Tibial nerve (tissue), 4 donors: Measurements from ENCODE around the gene FBXW8. TPM values are rescaled to one million over a fixed set of nuclear protein-coding genes. Genes with fewer than 3 reads are reported as not detected.

Experiments
- DNase-seq, 2 donors: peaks; one replicate each; pipeline ENCODE4 v3.0.0-alpha.2; 2019; ENCODE audit warnings: low spot score in 2 of 2
- H3K27ac ChIP-seq, 4 donors: fragments of 200-600 bp; sonication (generic) in 3 of 4; one replicate each; pipeline ENCODE4 v1.5.1; 2017 to 2019; ENCODE audit warnings: mild to moderate bottlenecking in 1 of 4
- H3K27me3 ChIP-seq, 2 donors: fragments of 200-600 bp; sonication (generic) in 1 of 2; one replicate each; pipeline versions ENCODE4 v1.5.1 to v1.6.0; 2017 to 2019
- H3K36me3 ChIP-seq, 3 donors: fragments of 200-600 bp; sonication (generic); one replicate each; pipeline ENCODE4 v1.5.1; 2018 to 2019
- H3K4me1 ChIP-seq, 4 donors: fragments of 200-600 bp; sonication (generic) in 3 of 4; one replicate each; pipeline ENCODE4 v1.5.1; 2017 to 2019
- H3K4me3 ChIP-seq, 4 donors: fragments of 200-600 bp; sonication (generic) in 3 of 4; one replicate each; pipeline ENCODE4 v1.5.1; 2017 to 2019; ENCODE audit warnings: mild to moderate bottlenecking in 1 of 4, moderate library complexity in 1 of 4
- H3K9me3 ChIP-seq, 4 donors: fragments of 200-600 bp; sonication (generic) in 3 of 4; one replicate each; pipeline ENCODE4 v1.5.1; 2017 to 2019
- CTCF ChIP-seq, 5 experiments: fragments of 200-600 bp in 3 of 5; fragments of 450-650 bp in 2 of 5; sonication (generic) in 3 of 5; IDR thresholded peaks; one replicate each; pipeline ENCODE4 v1.5.1; 2016 to 2019; ENCODE audit warnings: antibody characterized with exemption in 5 of 5, mild to moderate bottlenecking in 3 of 5, moderate library complexity in 2 of 5
- EP300 ChIP-seq, 2 donors: sonication (generic); formaldehyde crosslinking; IDR thresholded peaks; one replicate each; pipeline ENCODE4 v1.6.1; 2017; ENCODE audit warnings: antibody characterized with exemption in 2 of 2, mild to moderate bottlenecking in 1 of 2
- POLR2A ChIP-seq, 2 donors: fragments of 450-650 bp; IDR thresholded peaks; one replicate each; pipeline ENCODE4 v1.6.1; 2017; ENCODE audit warnings: antibody characterized with exemption in 2 of 2, mild to moderate bottlenecking in 2 of 2, moderate library complexity in 2 of 2
- WGBS, 2 donors: methylation state at CpG; one replicate each; pipeline ENCODE4 v1.1.5; 2018; 5-methylcytosine and 5-hydroxymethylcytosine counted together
- total RNA-seq, 4 donors: library from RNA; depleted of rRNA; stranded (reverse); fragments of >200 nt; gene quantifications; one replicate each; pipeline ENCODE4 v1.1.0, GENCODE V29; 2016

FBXW8 gene
- total RNA-seq, 4 donors from 2014 or later, result 26.7 to 38.4 (median 29.0) TPM

GRCh38 chr12:116990971-116991966 lies 80.5 kb downstream of the FBXW8 start:
- TF ChIP-seq EP300 (IDR thresholded peaks at IDR 0.05), result no peak
- no peak for TF ChIP-seq CTCF (IDR thresholded peaks at IDR 0.05)
- TF ChIP-seq POLR2A (IDR thresholded peaks at IDR 0.05), result no peak
- no peak for DNase-seq
- peaks cover 0 to 59% (median 8%) of the 10 kb centered on the region in 3 donors for H3K36me3 ChIP-seq
- no peaks in the 10 kb centered on the region for H3K9me3 ChIP-seq
- H3K4me1 ChIP-seq, result no peaks in the 10 kb centered on the region
- WGBS, 2 donors, result 87 to 92% methylated on average over 7 of the region's 7 CpGs
- no peak overlapping the region for H3K4me3 ChIP-seq
- H3K27ac ChIP-seq, result no peak overlapping the region
- no peaks in the 10 kb centered on the region for H3K27me3 ChIP-seq

GRCh38 chr12:116996093-116996492 lies 85.3 kb downstream of the FBXW8 start:
- DNase-seq, result no peak
- TF ChIP-seq CTCF (IDR thresholded peaks at IDR 0.05), result no peak
- no peak for TF ChIP-seq POLR2A (IDR thresholded peaks at IDR 0.05)
- no peak for TF ChIP-seq EP300 (IDR thresholded peaks at IDR 0.05)
- Histone ChIP-seq H3K27ac (no peak overlapping the region), H3K36me3 (peaks cover 0 to 42% (median 4%) of the 10 kb centered on the region in 3 donors), H3K4me1 (no peaks in the 10 kb centered on the region), H3K27me3 (no peaks in the 10 kb centered on the region), H3K4me3 (no peak overlapping the region), H3K9me3 (no peaks in the 10 kb centered on the region)
- WGBS, 2 donors, result 86 to 90% methylated on average over 13 of the region's 13 CpGs

GRCh38 chr12:116996621-116997020 lies 85.9 kb downstream of the FBXW8 start:
- Histone ChIP-seq H3K27ac (no peak overlapping the region), H3K4me1 (no peaks in the 10 kb centered on the region), H3K36me3 (peaks cover 0 to 40% (median 4%) of the 10 kb centered on the region in 3 donors), H3K9me3 (no peaks in the 10 kb centered on the region), H3K4me3 (no peak overlapping the region), H3K27me3 (no peaks in the 10 kb centered on the region)
- no peak for TF ChIP-seq EP300 (IDR thresholded peaks at IDR 0.05)
- no peak for TF ChIP-seq POLR2A (IDR thresholded peaks at IDR 0.05)
- no peak for TF ChIP-seq CTCF (IDR thresholded peaks at IDR 0.05)
- DNase-seq, result no peak
- 75 to 76% methylated on average over 8 of the region's 8 CpGs for WGBS, 2 donors

GRCh38 chr12:116999066-116999465 lies 88.3 kb downstream of the FBXW8 start:
- WGBS, 2 donors, result 87 to 91% methylated on average over 7 of the region's 7 CpGs
- Histone ChIP-seq H3K27ac (no peak overlapping the region), H3K36me3 (peaks cover 0 to 45% (median 4%) of the 10 kb centered on the region in 3 donors), H3K9me3 (no peaks in the 10 kb centered on the region), H3K4me3 (no peak overlapping the region), H3K27me3 (no peaks in the 10 kb centered on the region), H3K4me1 (no peaks in the 10 kb centered on the region)
- DNase-seq, result no peak
- TF ChIP-seq EP300 (IDR thresholded peaks at IDR 0.05) (no peak), POLR2A (IDR thresholded peaks at IDR 0.05) (no peak), CTCF (IDR thresholded peaks at IDR 0.05) (no peak)

- 69 to 73% methylated on average over 5 of the region's 5 CpGs for WGBS, 2 donors
Observed at GRCh38 chr12:117000316-117000715, 89.6 kb downstream of the FBXW8 start.

More at GRCh38 chr12:117000316-117000715, 89.6 kb downstream of the FBXW8 start:
- H3K36me3 ChIP-seq, result peaks cover 0 to 49% (median 4%) of the 10 kb centered on the region in 3 donors
- TF ChIP-seq POLR2A (IDR thresholded peaks at IDR 0.05) (no peak), CTCF (IDR thresholded peaks at IDR 0.05) (no peak), EP300 (IDR thresholded peaks at IDR 0.05) (no peak)
- H3K27me3 ChIP-seq, result no peaks in the 10 kb centered on the region
- H3K9me3 ChIP-seq, result no peaks in the 10 kb centered on the region
- H3K27ac ChIP-seq, result no peak overlapping the region
- no peaks in the 10 kb centered on the region for H3K4me1 ChIP-seq
- DNase-seq, result no peak
- H3K4me3 ChIP-seq, result no peak overlapping the region
